Upper lobe of left lung (tissue), 4 donors: ENCODE measurements around the gene UBTF.

Source experiments
- CTCF ChIP-seq, 6 experiments: fragments of 450-650 bp in 4 of 6; fragments of 200-600 bp in 2 of 6; sonication (generic) in 2 of 6; IDR thresholded peaks; one replicate each; pipeline ENCODE4 v1.5.1; 2016 to 2019; ENCODE audit warnings: antibody characterized with exemption in 6 of 6
- POLR2A ChIP-seq, 4 donors: fragments of 450-650 bp; IDR thresholded peaks; one replicate each; pipeline ENCODE4 v1.5.1; 2016 to 2017; ENCODE audit warnings: antibody characterized with exemption in 4 of 4, mild to moderate bottlenecking in 2 of 4

DNA sequence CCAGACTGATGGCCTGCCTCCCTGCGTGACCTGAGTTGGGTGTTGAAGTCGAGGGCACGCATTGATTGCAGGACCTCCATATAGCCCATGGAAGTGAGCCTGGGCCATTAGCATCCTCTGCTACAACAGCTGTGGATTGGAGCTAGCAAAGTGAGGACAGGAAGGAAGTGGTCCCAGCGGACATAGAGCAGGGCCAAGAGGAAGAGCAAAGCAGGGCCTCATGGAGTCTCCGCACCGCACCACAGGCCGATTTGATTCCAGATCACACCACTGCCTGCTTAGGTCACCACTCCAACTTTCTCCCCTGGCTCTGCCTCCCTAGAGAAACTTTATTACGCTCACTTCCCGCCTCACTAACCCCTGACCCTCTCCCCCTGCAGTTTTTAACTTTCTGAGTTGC is 10.7 kb upstream of the UBTF start:
- TF ChIP-seq POLR2A (IDR thresholded peaks at IDR 0.05) (no peak), CTCF (IDR thresholded peaks at IDR 0.05) (no peak)
